B cell (primary cell): ENCODE measurements around the gene MYO16. TPM values are rescaled to one million over a fixed set of nuclear protein-coding genes. Genes with fewer than 3 reads are reported as not detected.

ENCODE experiments used
- ATAC-seq: fragments of 200-7000 bp; cut with Tn5 transposase; one replicate; pipeline ENCODE4 v1.10.0; 2021; ENCODE audit warnings: low read depth, mild to moderate bottlenecking, moderate number of reproducible peaks, moderate library complexity
- CTCF ChIA-PET: fragments of 350-600 bp; sonication (Branson Sonifier 250); formaldehyde crosslinking; loops from one replicate; lab custom pipeline; 2021; ENCODE audit warnings: antibody characterized with exemption, inconsistent platforms; lab: Charles Lee
- POLR2A ChIA-PET: fragments of 350-600 bp; sonication (Branson Sonifier 250); formaldehyde crosslinking; loops from one replicate; lab custom pipeline; 2021; ENCODE audit warnings: antibody characterized with exemption; lab: Charles Lee
- DNase-seq: peaks from one replicate; pipeline ENCODE4 v3.0.0; 2013
- H2AFZ ChIP-seq: 2 replicates; pipeline ENCODE4 v1.6.1; 2012; ENCODE audit warnings: mild to moderate bottlenecking, low read depth, low read length; ENCODE audit not compliant: insufficient read depth, poor library complexity, severe bottlenecking
- H3K27ac ChIP-seq, 2 donors: 1 replicate in 1 of 2; 2 replicates in 1 of 2; pipeline ENCODE4 v1.5.1; 2012 to 2013; ENCODE audit warnings: low read length in 2 of 2, mild to moderate bottlenecking in 2 of 2, moderate library complexity in 1 of 2
- H3K27me3 ChIP-seq, 4 experiments: fragments of 200-600 bp in 1 of 4; sonication (generic) in 1 of 4; replicated peaks in 1 of 4; 1 replicate in 2 of 4; 2 replicates in 2 of 4; pipeline versions ENCODE4 v1.6.1 to v1.7.0; 2013 to 2016; ENCODE audit warnings: low read length in 3 of 4, mild to moderate bottlenecking in 2 of 4, mixed read lengths in 1 of 4, moderate library complexity in 1 of 4; ENCODE audit not compliant: insufficient read depth in 4 of 4, control insufficient read depth in 3 of 4; ENCODE audit errors: control extremely low read depth in 1 of 4
- H3K36me3 ChIP-seq, 2 experiments: replicated peaks in 1 of 2; 1 replicate in 1 of 2; 2 replicates in 1 of 2; pipeline versions ENCODE4 v1.6.1 to v1.7.1; 2013; ENCODE audit warnings: low read length in 1 of 2; ENCODE audit not compliant: insufficient read depth in 2 of 2, control insufficient read depth in 1 of 2; ENCODE audit errors: control extremely low read depth in 1 of 2, extremely low read depth in 1 of 2
- H3K4me1 ChIP-seq, 2 donors: fragments of 200-600 bp in 1 of 2; sonication (generic) in 1 of 2; 1 replicate in 1 of 2; 2 replicates in 1 of 2; pipeline versions ENCODE4 v1.5.1 to v1.6.1; 2013 to 2017; ENCODE audit warnings: low read length in 2 of 2; ENCODE audit not compliant: control insufficient read depth in 2 of 2, insufficient read depth in 2 of 2
- H3K4me2 ChIP-seq: replicated peaks from 2 replicates; pipeline ENCODE3; 2012; ENCODE audit warnings: mild to moderate bottlenecking, low read depth, low read length; ENCODE audit not compliant: poor library complexity, severe bottlenecking
- H3K4me3 ChIP-seq, 5 experiments: fragments of 200-600 bp in 1 of 5; sonication (generic) in 1 of 5; 1 replicate in 3 of 5; 2 replicates in 2 of 5; pipeline versions ENCODE4 v1.5.1 to v1.7.0; 2011 to 2016; ENCODE audit warnings: low read length in 4 of 5, mild to moderate bottlenecking in 4 of 5, low read depth in 2 of 5, control low read depth in 1 of 5, moderate library complexity in 1 of 5; ENCODE audit not compliant: insufficient read depth in 1 of 5; ENCODE audit errors: control extremely low read depth in 1 of 5, extremely low read depth in 1 of 5
- H3K79me2 ChIP-seq: fragments of 200-600 bp; sonication (generic); one replicate; pipeline ENCODE4 v1.6.0; 2016; ENCODE audit warnings: low read length; ENCODE audit not compliant: control insufficient read depth, insufficient read depth
- H3K9ac ChIP-seq: fragments of 200-600 bp; sonication (generic); 2 replicates; pipeline ENCODE4 v1.6.1; 2017; ENCODE audit warnings: mild to moderate bottlenecking, low read length, moderate library complexity
- H3K9me3 ChIP-seq, 3 donors: one replicate each; pipeline versions ENCODE4 v1.6.1 to v1.7.1; 2013; ENCODE audit warnings: low read length in 2 of 3; ENCODE audit not compliant: control insufficient read depth in 2 of 3, insufficient read depth in 1 of 3; ENCODE audit errors: control extremely low read depth in 1 of 3
- H4K20me1 ChIP-seq: 2 replicates; pipeline ENCODE4 v1.6.0; 2012; ENCODE audit warnings: mild to moderate bottlenecking, low read length; ENCODE audit not compliant: insufficient read depth, control insufficient read depth, poor library complexity, severe bottlenecking
- H3K27ac Mint-ChIP-seq: one replicate; pipeline ENCODE4 v1.8.0; 2021; ENCODE audit warnings: mixed read lengths
- H3K27me3 Mint-ChIP-seq: one replicate; pipeline ENCODE4 v1.8.0; 2021; ENCODE audit warnings: mixed read lengths
- H3K4me1 Mint-ChIP-seq: one replicate; pipeline ENCODE4 v1.8.0; 2021; ENCODE audit warnings: mixed read lengths
- H3K4me3 Mint-ChIP-seq: one replicate; pipeline ENCODE4 v1.8.0; 2021; ENCODE audit warnings: mixed read lengths
- H3K9me3 Mint-ChIP-seq: one replicate; pipeline ENCODE4 v1.8.0; 2022; ENCODE audit warnings: mixed read lengths; ENCODE audit not compliant: insufficient read depth
- EZH2 ChIP-seq: IDR thresholded peaks from 2 replicates; pipeline ENCODE4 v1.6.1; 2012; ENCODE audit warnings: borderline replicate concordance, low read depth, mild to moderate bottlenecking, moderate library complexity, low read length; ENCODE audit not compliant: insufficient read depth, poor library complexity, severe bottlenecking
- WGBS: methylation state at CpG from one replicate; pipeline ENCODE4 v1.1.5; 2013; ENCODE audit warnings: missing lambda C conversion rate; ENCODE audit not compliant: insufficient coverage; 5-methylcytosine and 5-hydroxymethylcytosine counted together
- intact Hi-C: fragments of 100-400 bp; cut with micrococcal nuclease; formaldehyde crosslinking; loops from one replicate; pipeline ENCODE4 v1.10.0; 2022
- polyA plus RNA-seq: library from polyadenylated mRNA; depleted of rRNA; stranded (reverse); fragments of >200 nt; gene quantifications from 2 replicates; pipeline ENCODE4 v1.2.3, GENCODE V29; 2012
- total RNA-seq, 2 donors: library from RNA; stranded (reverse); fragments of 120-200 nt in 1 of 2; gene quantifications; 1 replicate in 1 of 2; 2 replicates in 1 of 2; pipeline versions ENCODE4 v1.2.3 to v1.2.4, GENCODE V29; 2013 to 2022
- TF ChIP-seq, protein P1 (sequence below): fragments of 200-600 bp; IDR thresholded peaks from one replicate; pipeline ENCODE4 v1.8.0; 2022; ENCODE audit warnings: antibody characterized with exemption, mild to moderate bottlenecking

The MYO16 gene
- total and polyA plus RNA-seq, 2 donors (not counting 1 experiment from before 2014, with no cell fraction given), result not detected

DNA sequence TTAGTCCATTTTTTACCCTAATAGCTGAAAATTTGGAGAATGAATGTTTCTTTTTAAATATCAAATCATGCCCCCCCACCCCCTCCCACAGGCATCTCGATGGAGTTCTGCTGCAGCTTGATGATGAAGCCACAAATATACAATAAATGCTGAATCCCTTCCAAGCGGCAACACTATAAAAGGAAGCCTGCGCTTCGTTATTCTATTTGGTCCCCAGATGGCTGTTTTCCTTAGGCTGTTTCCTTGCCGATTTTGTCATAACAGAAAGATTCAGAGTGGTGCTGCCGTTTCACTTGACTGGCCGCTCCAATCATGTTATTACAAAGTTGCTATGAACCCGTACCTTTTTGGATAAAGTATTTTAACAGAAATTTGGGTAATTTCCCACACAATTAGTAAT is 79.5 kb downstream of the MYO16 start:
- peaks cover 0 to 3% (median 0%) of the 10 kb centered on the region in 3 donors for H3K9me3 ChIP-seq
- Mint-ChIP-seq H3K27me3 (no peaks in the 10 kb centered on the region), H3K4me3 (no peak overlapping the region), H3K4me1 (no peaks in the 10 kb centered on the region), H3K9me3 (no peaks in the 10 kb centered on the region), H3K27ac (no peak overlapping the region)
- ATAC-seq (no peak), DNase-seq (no peak)
- TF ChIP-seq EZH2, result no peak
- TF ChIP-seq, protein P1, sequence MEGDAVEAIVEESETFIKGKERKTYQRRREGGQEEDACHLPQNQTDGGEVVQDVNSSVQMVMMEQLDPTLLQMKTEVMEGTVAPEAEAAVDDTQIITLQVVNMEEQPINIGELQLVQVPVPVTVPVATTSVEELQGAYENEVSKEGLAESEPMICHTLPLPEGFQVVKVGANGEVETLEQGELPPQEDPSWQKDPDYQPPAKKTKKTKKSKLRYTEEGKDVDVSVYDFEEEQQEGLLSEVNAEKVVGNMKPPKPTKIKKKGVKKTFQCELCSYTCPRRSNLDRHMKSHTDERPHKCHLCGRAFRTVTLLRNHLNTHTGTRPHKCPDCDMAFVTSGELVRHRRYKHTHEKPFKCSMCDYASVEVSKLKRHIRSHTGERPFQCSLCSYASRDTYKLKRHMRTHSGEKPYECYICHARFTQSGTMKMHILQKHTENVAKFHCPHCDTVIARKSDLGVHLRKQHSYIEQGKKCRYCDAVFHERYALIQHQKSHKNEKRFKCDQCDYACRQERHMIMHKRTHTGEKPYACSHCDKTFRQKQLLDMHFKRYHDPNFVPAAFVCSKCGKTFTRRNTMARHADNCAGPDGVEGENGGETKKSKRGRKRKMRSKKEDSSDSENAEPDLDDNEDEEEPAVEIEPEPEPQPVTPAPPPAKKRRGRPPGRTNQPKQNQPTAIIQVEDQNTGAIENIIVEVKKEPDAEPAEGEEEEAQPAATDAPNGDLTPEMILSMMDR, result no peak
- H3K4me2 ChIP-seq, result no peak overlapping the region
- CTCF ChIA-PET, result no interaction called here
- H3K4me1 ChIP-seq, result no peaks in the 10 kb centered on the region
- no peaks in the 10 kb centered on the region for H3K27me3 ChIP-seq
- POLR2A ChIA-PET, result no interaction called here
- no peak overlapping the region for H2AFZ ChIP-seq
- H3K9ac ChIP-seq, result no peak overlapping the region
- no peaks in the 10 kb centered on the region for H3K79me2 ChIP-seq
- intact Hi-C loops, result no loop called here
- H3K36me3 ChIP-seq, result no peaks in the 10 kb centered on the region
- WGBS, result 72% methylated on average over 4 of the region's 8 CpGs
- no peak overlapping the region for H3K4me3 ChIP-seq
- no peak overlapping the region for H3K27ac ChIP-seq
- no peaks in the 10 kb centered on the region for H4K20me1 ChIP-seq

DNA sequence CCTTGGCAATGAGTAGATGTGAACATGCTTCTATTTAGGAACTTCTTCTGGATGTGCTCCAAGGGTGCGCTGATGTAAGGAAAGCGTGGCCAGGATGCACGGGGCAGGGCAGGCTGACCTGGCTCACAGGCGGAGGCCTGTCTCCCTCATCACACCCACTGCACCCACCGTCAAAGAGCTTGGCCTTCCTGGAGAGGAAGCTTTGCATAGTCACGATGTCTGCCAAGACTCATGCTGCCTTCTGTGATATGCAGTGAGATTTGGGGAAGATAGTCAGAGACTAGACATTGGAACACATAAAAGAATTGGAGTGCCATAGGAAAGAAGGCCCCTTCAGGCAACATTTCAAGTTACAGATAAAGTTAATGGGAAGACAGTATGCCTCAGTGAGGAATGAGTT is 82.0 kb downstream of the MYO16 start:
- ATAC-seq (no peak), DNase-seq (no peak)
- Histone ChIP-seq H3K79me2 (no peaks in the 10 kb centered on the region), H3K9me3 (peaks cover 0 to 7% (median 0%) of the 10 kb centered on the region in 3 donors), H3K27me3 (no peaks in the 10 kb centered on the region), H3K4me3 (no peak overlapping the region), H3K36me3 (no peaks in the 10 kb centered on the region), H3K4me1 (no peaks in the 10 kb centered on the region), H4K20me1 (no peaks in the 10 kb centered on the region), H2AFZ (no peak overlapping the region), H3K4me2 (no peak overlapping the region), H3K27ac (no peak overlapping the region), H3K9ac (no peak overlapping the region)
- TF ChIP-seq, protein P1, result no peak
- TF ChIP-seq EZH2, result no peak
- Mint-ChIP-seq H3K4me1 (no peaks in the 10 kb centered on the region), H3K27ac (no peak overlapping the region), H3K4me3 (no peak overlapping the region), H3K27me3 (no peaks in the 10 kb centered on the region), H3K9me3 (no peaks in the 10 kb centered on the region)
- ChIA-PET CTCF (no interaction called here), POLR2A (no interaction called here)
- 100% methylated on average over 1 of the region's 6 CpGs for WGBS
- intact Hi-C loops, result no loop called here
